HG03039 (cell line): Measurements from ENCODE around the gene HIPK2.

Experiments used
- ATAC-seq: cut with Tn5 transposase; IDR thresholded peaks from one replicate; pipeline ENCODE4 v1.9.1; 2021; ENCODE audit warnings: mild to moderate bottlenecking, moderate library complexity; ENCODE audit not compliant: unreplicated experiment

The HIPK2 gene

GRCh38 chr7:139523968-139524815 lies 253.6 kb downstream of the HIPK2 start:
- ATAC-seq: no peak

- no peak for ATAC-seq
These were observed 254.4 kb downstream of the HIPK2 start, which contains the start of gene CLEC2L for GRCh38 chr7:139523199-139523941. CLEC2L (plus strand) TSS chr7:139523685; CDS start chr7:139523928, 243 bp downstream.

GRCh38 chr7:139522830-139523198 lies 255.0 kb downstream of the HIPK2 start:
- ATAC-seq: no peak

GRCh38 chr7:139521439-139521838 lies 256.4 kb downstream of the HIPK2 start:
- no peak for ATAC-seq

GRCh38 chr7:139515266-139515665 lies 262.5 kb downstream of the HIPK2 start:
- no peak for ATAC-seq
